OCI-LY1 (cell line): ENCODE measurements around the gene LHX6.

Experiments
- H2AFZ ChIP-seq: fragments of 200-600 bp; sonication (generic), shearing (Covaris generic); 2 replicates; pipeline ENCODE4 v1.6.0; 2014; ENCODE audit warnings: antibody characterized with exemption, mild to moderate bottlenecking, low read length
- H3F3A ChIP-seq: fragments of 200-600 bp; sonication (generic), shearing (Covaris generic); 2 replicates; pipeline ENCODE4 v1.6.0; 2014; ENCODE audit warnings: mild to moderate bottlenecking, antibody characterized with exemption, low read length, moderate library complexity; ENCODE audit not compliant: insufficient read depth
- H3K27ac ChIP-seq: fragments of 200-600 bp; sonication (generic); 2 replicates; pipeline ENCODE4 v1.5.1; 2014; ENCODE audit warnings: low read length, mixed run types, mild to moderate bottlenecking, low read depth; ENCODE audit not compliant: poor library complexity, severe bottlenecking
- H3K27me3 ChIP-seq: fragments of 200-600 bp; sonication (generic); 2 replicates; pipeline ENCODE4 v1.6.0; 2014; ENCODE audit warnings: antibody characterized with exemption, mild to moderate bottlenecking, low read length, moderate library complexity; ENCODE audit not compliant: insufficient read depth
- H3K36me3 ChIP-seq: fragments of 200-600 bp; sonication (generic); 2 replicates; pipeline ENCODE4 v1.6.1; 2014; ENCODE audit warnings: mild to moderate bottlenecking, antibody characterized with exemption, low read length, moderate library complexity, mixed read lengths; ENCODE audit not compliant: insufficient read depth
- H3K4me1 ChIP-seq: fragments of 200-600 bp; sonication (generic); 2 replicates; pipeline ENCODE4 v1.5.1; 2014; ENCODE audit warnings: mild to moderate bottlenecking, low read length, moderate library complexity; ENCODE audit not compliant: insufficient read depth, severe bottlenecking
- H3K4me2 ChIP-seq: fragments of 200-600 bp; sonication (generic), shearing (Covaris generic); 2 replicates; pipeline ENCODE4 v1.6.1; 2014; ENCODE audit warnings: low read length
- H3K4me3 ChIP-seq: fragments of 200-600 bp; sonication (generic); 2 replicates; pipeline ENCODE4 v1.5.1; 2014; ENCODE audit warnings: low read length, low read depth, mild to moderate bottlenecking, mixed read lengths; ENCODE audit not compliant: poor library complexity, severe bottlenecking
- H3K79me2 ChIP-seq: fragments of 200-600 bp; shearing (Covaris generic); 2 replicates; pipeline ENCODE4 v1.6.1; 2016; ENCODE audit warnings: mixed run types, low read length, mixed read lengths; ENCODE audit not compliant: insufficient read depth
- H3K9ac ChIP-seq: fragments of 200-600 bp; sonication (generic), shearing (Covaris generic); 2 replicates; pipeline ENCODE4 v1.6.1; 2014; ENCODE audit warnings: mild to moderate bottlenecking, low read length, mixed read lengths
- H3K9me2 ChIP-seq: fragments of 200-600 bp; sonication (generic), shearing (Covaris generic); 2 replicates; pipeline ENCODE4 v1.6.1; 2014; ENCODE audit warnings: low read depth, mild to moderate bottlenecking, low read length, mixed read lengths
- H3K9me3 ChIP-seq: fragments of 200-600 bp; shearing (Covaris generic); 2 replicates; pipeline ENCODE4 v1.6.1; 2014; ENCODE audit warnings: low read length, mixed read lengths
- H4K20me1 ChIP-seq: fragments of 200-600 bp; sonication (generic), shearing (Covaris generic); 2 replicates; pipeline ENCODE4 v1.6.0; 2016; ENCODE audit warnings: mild to moderate bottlenecking, low read length; ENCODE audit not compliant: insufficient read depth
- CTCF ChIP-seq: fragments of 200-600 bp; sonication (generic), shearing (Covaris generic); IDR thresholded peaks from 2 replicates; pipeline ENCODE4 v1.5.1; 2017; ENCODE audit warnings: mild to moderate bottlenecking, antibody characterized with exemption, low read length, moderate library complexity, mixed read lengths
- EZH2 ChIP-seq: fragments of 200-600 bp; sonication (generic), shearing (Covaris generic); IDR thresholded peaks from 2 replicates; pipeline ENCODE4 v1.8.0; 2017; ENCODE audit warnings: borderline replicate concordance, mixed run types, mild to moderate bottlenecking, antibody characterized with exemption, low read length, moderate library complexity, mixed read lengths

The LHX6 gene

GRCh38 chr9:122227575-122227900 lies 1.2 kb downstream of the LHX6 start:
- Histone ChIP-seq H3F3A (no peaks in the 10 kb centered on the region), H3K36me3 (no peaks in the 10 kb centered on the region), H3K4me2 (no peak overlapping the region), H3K27me3 (peaks cover 4% of the 10 kb centered on the region; the same call in 1 of the 2 replicates), H3K9ac (no peak overlapping the region), H3K79me2 (no peaks in the 10 kb centered on the region), H2AFZ (no peak overlapping the region), H3K9me2 (no peaks in the 10 kb centered on the region), H4K20me1 (no peaks in the 10 kb centered on the region), H3K9me3 (no peaks in the 10 kb centered on the region), H3K27ac (no peak overlapping the region), H3K4me1 (no peaks in the 10 kb centered on the region), H3K4me3 (no peak overlapping the region)
- TF ChIP-seq CTCF (no peak), EZH2 (no peak)

GRCh38 chr9:122226758-122227574 lies 1.8 kb downstream of the LHX6 start:
- TF ChIP-seq EZH2 (no peak), CTCF (no peak)
- Histone ChIP-seq H3K4me2 (no peak overlapping the region), H3K36me3 (no peaks in the 10 kb centered on the region), H3K9ac (no peak overlapping the region), H2AFZ (no peak overlapping the region), H3K4me1 (no peaks in the 10 kb centered on the region), H3K27me3 (peaks cover 7% of the 10 kb centered on the region; the same call in 1 of the 2 replicates), H3K4me3 (no peak overlapping the region), H4K20me1 (no peaks in the 10 kb centered on the region), H3K9me2 (no peaks in the 10 kb centered on the region), H3K27ac (no peak overlapping the region), H3K9me3 (no peaks in the 10 kb centered on the region), H3K79me2 (no peaks in the 10 kb centered on the region), H3F3A (no peaks in the 10 kb centered on the region)

- H3K27ac ChIP-seq: no peak overlapping the region
- no peak overlapping the region for H3K9ac ChIP-seq
- H3K36me3 ChIP-seq: no peaks in the 10 kb centered on the region
- H3K79me2 ChIP-seq: no peaks in the 10 kb centered on the region
- H3F3A ChIP-seq: no peaks in the 10 kb centered on the region
- no peak for TF ChIP-seq CTCF
- no peak for TF ChIP-seq EZH2
- H3K27me3 ChIP-seq: peaks cover 7% of the 10 kb centered on the region; the same call in 1 of the 2 replicates
- H3K4me3 ChIP-seq: no peak overlapping the region
- H3K4me1 ChIP-seq: no peaks in the 10 kb centered on the region
- no peak overlapping the region for H2AFZ ChIP-seq
- no peaks in the 10 kb centered on the region for H4K20me1 ChIP-seq
- no peaks in the 10 kb centered on the region for H3K9me2 ChIP-seq
- H3K4me2 ChIP-seq: no peak overlapping the region
- no peaks in the 10 kb centered on the region for H3K9me3 ChIP-seq
Measured at GRCh38 chr9:122226142-122226757, 2.5 kb downstream of the LHX6 start.
